SU-DHL-6 (cell line): Measurements from ENCODE around the gene C1orf198.

Experiments
- H2AFZ ChIP-seq: fragments of 200-600 bp; sonication (generic); 2 replicates; pipeline ENCODE4 v1.6.1; 2014; ENCODE audit warnings: low read depth, mild to moderate bottlenecking, moderate library complexity, mixed read lengths, antibody characterized with exemption, low read length; ENCODE audit not compliant: severe bottlenecking
- H3F3A ChIP-seq: fragments of 200-600 bp; shearing (Covaris generic); 2 replicates; pipeline ENCODE4 v1.6.0; 2016; ENCODE audit warnings: antibody characterized with exemption, mild to moderate bottlenecking; ENCODE audit not compliant: insufficient read depth
- H3K27ac ChIP-seq: fragments of 200-600 bp; sonication (generic); 2 replicates; pipeline ENCODE4 v1.5.1; 2016; ENCODE audit warnings: low read depth, mild to moderate bottlenecking, low read length, moderate library complexity, mixed read lengths
- H3K27me3 ChIP-seq: fragments of 200-600 bp; sonication (generic), shearing (Covaris generic); 2 replicates; pipeline ENCODE4 v1.6.0; 2014; ENCODE audit warnings: mild to moderate bottlenecking, low read length
- H3K36me3 ChIP-seq: fragments of 200-600 bp; sonication (generic); 2 replicates; pipeline ENCODE4 v1.6.1; 2014; ENCODE audit warnings: mild to moderate bottlenecking, low read length, mixed read lengths
- H3K4me2 ChIP-seq: fragments of 300-600, 200-600 bp; shearing (Covaris generic), sonication (generic); 2 replicates; pipeline ENCODE4 v1.6.0; 2014; ENCODE audit warnings: low read length, low read depth, mild to moderate bottlenecking; ENCODE audit not compliant: poor library complexity, severe bottlenecking
- H3K4me3 ChIP-seq: fragments of 200-600 bp; sonication (generic); 2 replicates; pipeline ENCODE4 v1.5.1; 2014; ENCODE audit warnings: antibody characterized with exemption, low read length, mild to moderate bottlenecking, mixed read lengths; ENCODE audit not compliant: insufficient read depth, poor library complexity, severe bottlenecking
- H3K79me2 ChIP-seq: fragments of 200-600 bp; sonication (generic); 2 replicates; pipeline ENCODE4 v1.6.1; 2014; ENCODE audit warnings: mild to moderate bottlenecking, low read length, moderate library complexity; ENCODE audit not compliant: insufficient read depth
- H3K9ac ChIP-seq: fragments of 200-600 bp; sonication (generic); 2 replicates; pipeline ENCODE4 v1.7.0; 2014; ENCODE audit warnings: mild to moderate bottlenecking, low read length
- H3K9me2 ChIP-seq: fragments of 200-600 bp; sonication (generic); replicated peaks from 2 replicates; pipeline ENCODE4 v1.6.1; 2014; ENCODE audit warnings: low read length; ENCODE audit not compliant: insufficient read depth
- H3K9me3 ChIP-seq: fragments of 200-600 bp; sonication (generic); 2 replicates; pipeline ENCODE4 v1.6.1; 2014; ENCODE audit warnings: low read length, mixed read lengths; ENCODE audit not compliant: insufficient read depth
- H4K20me1 ChIP-seq: fragments of 200-600 bp; sonication (generic); 2 replicates; pipeline ENCODE4 v1.6.1; 2014; ENCODE audit warnings: low read depth, mild to moderate bottlenecking, antibody characterized with exemption, low read length, moderate library complexity, mixed read lengths
- CTCF ChIP-seq: fragments of 200-600 bp; sonication (generic); IDR thresholded peaks from one replicate; pipeline ENCODE4 v1.5.1; 2017; ENCODE audit warnings: antibody characterized with exemption, mild to moderate bottlenecking, low read length, moderate library complexity; ENCODE audit not compliant: insufficient read depth, poor library complexity, severe bottlenecking
- EZH2phosphoT487 ChIP-seq: fragments of 200-600 bp; sonication (generic), shearing (Covaris generic); conservative IDR thresholded peaks from 2 replicates; pipeline ENCODE4 v1.6.1; 2018; ENCODE audit warnings: mild to moderate bottlenecking, antibody characterized with exemption, low read length, moderate library complexity, mixed read lengths

The C1orf198 gene

DNA sequence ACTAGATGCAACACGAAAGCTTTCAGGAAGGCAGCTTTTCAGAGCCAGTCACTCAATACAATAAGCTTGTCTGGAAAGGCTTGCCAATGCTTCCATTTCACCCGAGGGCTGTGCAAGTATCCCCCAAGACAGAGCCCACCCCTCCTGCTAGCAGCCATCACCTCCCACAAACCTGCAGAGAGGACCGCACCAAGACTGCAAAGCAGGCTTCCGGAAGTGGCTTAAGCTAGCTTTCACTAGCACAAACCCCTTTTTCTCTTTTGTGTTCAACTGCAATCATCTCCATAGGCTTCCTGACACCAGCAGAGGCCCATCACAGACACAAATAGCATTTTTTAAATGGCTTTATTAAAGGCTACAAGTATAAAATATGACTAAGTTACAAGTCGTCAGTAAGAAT is 31.5 kb downstream of the C1orf198 start:
- Histone ChIP-seq H3F3A (no peaks in the 10 kb centered on the region), H3K27me3 (peaks cover 3% of the 10 kb centered on the region; the same call in 1 of the 2 replicates), H3K4me3 (no peak overlapping the region), H3K4me2 (no peak overlapping the region), H3K9me2 (no peaks in the 10 kb centered on the region), H3K9ac (no peak overlapping the region), H3K36me3 (no peaks in the 10 kb centered on the region), H3K79me2 (no peaks in the 10 kb centered on the region), H3K9me3 (no peaks in the 10 kb centered on the region), H4K20me1 (no peaks in the 10 kb centered on the region), H3K27ac (no peak overlapping the region), H2AFZ (no peak overlapping the region)
- no peak for TF ChIP-seq EZH2phosphoT487
- no peak for TF ChIP-seq CTCF

DNA sequence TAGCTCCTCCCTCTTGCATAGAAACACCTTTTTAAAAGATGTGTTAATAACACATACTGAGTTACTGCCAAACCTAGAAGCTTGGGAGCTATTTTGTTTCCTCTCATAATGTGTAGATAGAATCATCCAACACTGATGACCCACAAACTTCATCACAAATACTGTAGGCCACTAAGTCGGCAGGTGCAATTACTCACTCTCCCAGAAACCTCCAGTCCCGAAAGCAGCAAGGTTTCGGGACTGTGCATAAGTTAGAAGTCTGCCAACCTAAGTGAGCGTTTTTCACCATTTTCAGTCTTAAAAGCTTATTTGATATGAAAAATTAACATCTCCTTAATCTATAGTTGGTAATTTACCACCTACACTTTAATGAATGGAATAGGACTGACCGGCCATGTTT is 32.0 kb downstream of the C1orf198 start:
- Histone ChIP-seq H3K27me3 (peaks cover 3% of the 10 kb centered on the region; the same call in 1 of the 2 replicates), H3K4me3 (no peak overlapping the region), H3K9ac (no peak overlapping the region), H3K27ac (no peak overlapping the region), H4K20me1 (no peaks in the 10 kb centered on the region), H2AFZ (no peak overlapping the region), H3F3A (no peaks in the 10 kb centered on the region), H3K79me2 (no peaks in the 10 kb centered on the region), H3K9me2 (no peaks in the 10 kb centered on the region), H3K9me3 (no peaks in the 10 kb centered on the region), H3K36me3 (no peaks in the 10 kb centered on the region), H3K4me2 (no peak overlapping the region)
- TF ChIP-seq CTCF (no peak), EZH2phosphoT487 (no peak)

DNA sequence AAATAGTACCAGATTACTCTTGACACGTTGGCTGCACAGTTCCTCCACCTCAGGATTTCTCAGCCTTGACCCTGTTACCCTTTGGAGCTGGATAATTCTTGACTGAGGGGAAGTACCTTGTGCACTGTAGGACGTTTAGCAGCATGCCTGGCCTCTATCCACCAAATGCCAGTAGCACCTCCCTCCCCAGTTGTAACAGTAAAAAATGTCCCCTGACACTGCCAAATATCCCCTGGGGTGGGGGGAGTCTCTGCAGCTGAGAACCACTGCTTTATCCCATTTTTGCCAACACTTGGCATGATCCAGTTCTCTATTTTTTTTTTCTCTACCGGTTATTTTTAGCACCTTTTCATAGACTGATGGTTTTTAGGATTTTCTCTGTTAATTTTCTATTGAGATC is 34.0 kb downstream of the C1orf198 start:
- Histone ChIP-seq H3K27ac (no peak overlapping the region), H4K20me1 (no peaks in the 10 kb centered on the region), H3K79me2 (no peaks in the 10 kb centered on the region), H2AFZ (no peak overlapping the region), H3K9ac (no peak overlapping the region), H3K4me3 (no peak overlapping the region), H3K36me3 (no peaks in the 10 kb centered on the region), H3K4me2 (no peak overlapping the region), H3F3A (no peaks in the 10 kb centered on the region), H3K9me3 (no peaks in the 10 kb centered on the region), H3K27me3 (peaks cover 3% of the 10 kb centered on the region; the same call in 1 of the 2 replicates), H3K9me2 (no peaks in the 10 kb centered on the region)
- no peak for TF ChIP-seq CTCF
- TF ChIP-seq EZH2phosphoT487, result no peak

- no peak overlapping the region for H3K27ac ChIP-seq
- no peaks in the 10 kb centered on the region for H3K9me3 ChIP-seq
- H3F3A ChIP-seq, result no peaks in the 10 kb centered on the region
- TF ChIP-seq EZH2phosphoT487 (no peak), CTCF (no peak)
- no peak overlapping the region for H2AFZ ChIP-seq
- peaks cover 3% of the 10 kb centered on the region; the same call in 1 of the 2 replicates for H3K27me3 ChIP-seq
- no peaks in the 10 kb centered on the region for H3K9me2 ChIP-seq
- no peaks in the 10 kb centered on the region for H3K79me2 ChIP-seq
- H3K4me2 ChIP-seq, result no peak overlapping the region
- H3K9ac ChIP-seq, result no peak overlapping the region
- H3K36me3 ChIP-seq, result no peaks in the 10 kb centered on the region
- H3K4me3 ChIP-seq, result no peak overlapping the region
- no peaks in the 10 kb centered on the region for H4K20me1 ChIP-seq
These were observed 34.8 kb downstream of the C1orf198 start for GRCh38 chr1:230833511-230833910.
